ENCODE data around the gene HSD17B11.

- TF ChIP-seq EZH2 (IDR thresholded peaks at IDR 0.05) (no peak), POLR2AphosphoS5 (IDR thresholded peaks at IDR 0.05; ENCODE audit: borderline replicate concordance, low read depth, low read length) (no peak), FOXP2 (optimal IDR thresholded peaks at IDR 0.05; ENCODE audit: control extremely low read depth, extremely low read length, insufficient read depth) (no peak)
These were observed 92.6 kb downstream of the HSD17B11 start for GRCh38 chr4:87298362-87298761.
